Panc1 (cell line): Measurements from ENCODE around the gene APPL2. TPM values are rescaled to one million over a fixed set of nuclear protein-coding genes. Genes with fewer than 3 reads are reported as not detected.

Experiments
- ATAC-seq: fragments of 200-7000 bp; cut with Tn5 transposase; 2 replicates; pipeline ENCODE4 v1.9.1; 2020; ENCODE audit warnings: mild to moderate bottlenecking, moderate library complexity
- BruUV-seq: library from RNA; stranded (reverse); fragments of 400-500 nt; replicated peaks from 2 replicates; lab custom pipeline; 2021; lab: Mats Ljungman, UMichigan
- CTCF ChIA-PET: fragments of 300-600 bp; sonication (Branson Sonifier 250); formaldehyde crosslinking; loops from one replicate; lab custom pipeline; 2022; ENCODE audit warnings: antibody characterized with exemption; lab: Charles Lee
- POLR2A ChIA-PET: fragments of 300-600 bp; sonication (Branson Sonifier 250); formaldehyde crosslinking; loops from one replicate; lab custom pipeline; 2022; ENCODE audit warnings: antibody characterized with exemption; lab: Charles Lee
- DNase-seq: peaks from one replicate; pipeline ENCODE4 v3.0.0-alpha.2; 2010; ENCODE audit warnings: low read depth, low spot score
- H3K27ac ChIP-seq: 2 replicates; pipeline ENCODE4 v1.5.1; 2011; ENCODE audit warnings: mild to moderate bottlenecking, low read length, inconsistent platforms
- H3K27me3 ChIP-seq: fragments of 200-500 bp; sonication (Bioruptor generic); 2 replicates; pipeline ENCODE4 v1.6.0; 2014; ENCODE audit warnings: low read length, inconsistent platforms; ENCODE audit not compliant: control insufficient read depth, insufficient read depth
- H3K36me3 ChIP-seq: fragments of 200-500 bp; sonication (Bioruptor generic); 2 replicates; pipeline ENCODE4 v1.5.1; 2014; ENCODE audit warnings: inconsistent platforms, mild to moderate bottlenecking, low read length, moderate library complexity; ENCODE audit not compliant: control insufficient read depth, insufficient read depth
- H3K4me1 ChIP-seq: 2 replicates; pipeline ENCODE4 v1.5.1; 2011; ENCODE audit warnings: inconsistent platforms, mild to moderate bottlenecking, low read length, moderate library complexity; ENCODE audit not compliant: control insufficient read depth, insufficient read depth
- H3K4me3 ChIP-seq, 2 experiments: 2 replicates each; pipeline ENCODE4 v1.5.1; 2011 to 2012; ENCODE audit warnings: low read depth in 2 of 2, low read length in 2 of 2, mild to moderate bottlenecking in 2 of 2, inconsistent platforms in 1 of 2, moderate library complexity in 1 of 2
- H3K9me3 ChIP-seq: fragments of 200-500 bp; sonication (Bioruptor generic); 2 replicates; pipeline ENCODE4 v1.5.1; 2014; ENCODE audit warnings: low read depth, mild to moderate bottlenecking, inconsistent platforms, low read length, moderate library complexity; ENCODE audit not compliant: control insufficient read depth, insufficient read depth
- POLR2AphosphoS5 ChIP-seq: IDR thresholded peaks from 2 replicates; pipeline ENCODE4 v1.6.1; 2012; ENCODE audit warnings: mild to moderate bottlenecking, low read depth, low read length, moderate library complexity
- SIN3A ChIP-seq: IDR thresholded peaks from 2 replicates; pipeline ENCODE4 v1.6.1; 2012; ENCODE audit warnings: low read depth, mild to moderate bottlenecking, low read length, moderate library complexity, borderline replicate concordance; ENCODE audit not compliant: insufficient read depth
- TCF7L2 ChIP-seq: IDR thresholded peaks from 2 replicates; pipeline ENCODE4 v1.6.1; 2011; ENCODE audit warnings: mild to moderate bottlenecking, low read depth, low read length, inconsistent platforms
- in situ Hi-C: cut with HindIII; loops from 2 replicates; pipeline ENCODE4 v1.10.0; 2016; ENCODE audit warnings: low sequenced_read_pairs, low pct_unique_long_range_greater_than_20kb
- intact Hi-C: fragments of 100-400 bp; cut with micrococcal nuclease; formaldehyde crosslinking; loops from one replicate; pipeline ENCODE4 v1.10.0; 2022; ENCODE audit not compliant: unreplicated experiment
- total RNA-seq: library from RNA; stranded (reverse); gene quantifications from one replicate; pipeline ENCODE4 v1.2.1, GENCODE V29; 2021; ENCODE audit not compliant: unreplicated experiment
- TF ChIP-seq, protein P1 (sequence below), 2 experiments: IDR thresholded peaks; 2 replicates each; pipeline ENCODE4 v1.6.1; 2011 to 2012; ENCODE audit warnings: low read depth in 2 of 2, control low read depth in 1 of 2, low read length in 1 of 2, mild to moderate bottlenecking in 1 of 2, moderate library complexity in 1 of 2; ENCODE audit not compliant: insufficient read depth in 1 of 2
- TF ChIP-seq, protein P2 (sequence below): fragments of 450-650 bp; IDR thresholded peaks from 2 replicates; pipeline ENCODE4 v1.5.1; 2017; ENCODE audit warnings: mild to moderate bottlenecking

APPL2 gene
- total RNA-seq, 1 experiment from 2014 or later, result 21.2 TPM

DNA sequence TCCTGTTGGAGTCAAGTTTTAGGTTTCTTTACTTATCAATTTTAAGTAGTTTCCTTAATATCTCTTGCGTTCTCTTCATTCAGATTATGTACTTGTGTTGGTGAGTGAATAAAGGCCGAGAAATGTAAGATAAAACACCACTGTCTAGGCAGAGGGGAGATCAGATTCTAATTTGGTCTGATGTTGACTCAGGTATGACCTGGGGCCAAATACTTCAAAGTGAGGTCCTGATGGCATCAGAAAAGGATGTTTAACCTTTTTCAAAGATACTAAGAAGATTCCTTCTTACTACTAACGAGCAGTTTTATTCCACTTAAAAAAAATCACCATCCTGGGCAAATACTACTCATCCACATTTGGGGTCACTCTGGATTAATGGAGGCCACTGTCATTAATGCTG, 26.9 kb downstream of the APPL2 start:
- Histone ChIP-seq H3K27ac (no peak overlapping the region), H3K4me3 (no peak overlapping the region), H3K27me3 (no peaks in the 10 kb centered on the region), H3K4me1 (no peaks in the 10 kb centered on the region), H3K9me3 (no peaks in the 10 kb centered on the region), H3K36me3 (no peaks in the 10 kb centered on the region)
- in situ Hi-C loops, result no loop called here
- BruUV-seq, result no TSS peak
- intact Hi-C loops, result no loop called here
- DNase-seq (no peak), ATAC-seq (no peak)
- POLR2A ChIA-PET, result no interaction called here
- TF ChIP-seq POLR2AphosphoS5 (no peak), TCF7L2 (no peak), SIN3A (no peak)
- TF ChIP-seq, protein P1, sequence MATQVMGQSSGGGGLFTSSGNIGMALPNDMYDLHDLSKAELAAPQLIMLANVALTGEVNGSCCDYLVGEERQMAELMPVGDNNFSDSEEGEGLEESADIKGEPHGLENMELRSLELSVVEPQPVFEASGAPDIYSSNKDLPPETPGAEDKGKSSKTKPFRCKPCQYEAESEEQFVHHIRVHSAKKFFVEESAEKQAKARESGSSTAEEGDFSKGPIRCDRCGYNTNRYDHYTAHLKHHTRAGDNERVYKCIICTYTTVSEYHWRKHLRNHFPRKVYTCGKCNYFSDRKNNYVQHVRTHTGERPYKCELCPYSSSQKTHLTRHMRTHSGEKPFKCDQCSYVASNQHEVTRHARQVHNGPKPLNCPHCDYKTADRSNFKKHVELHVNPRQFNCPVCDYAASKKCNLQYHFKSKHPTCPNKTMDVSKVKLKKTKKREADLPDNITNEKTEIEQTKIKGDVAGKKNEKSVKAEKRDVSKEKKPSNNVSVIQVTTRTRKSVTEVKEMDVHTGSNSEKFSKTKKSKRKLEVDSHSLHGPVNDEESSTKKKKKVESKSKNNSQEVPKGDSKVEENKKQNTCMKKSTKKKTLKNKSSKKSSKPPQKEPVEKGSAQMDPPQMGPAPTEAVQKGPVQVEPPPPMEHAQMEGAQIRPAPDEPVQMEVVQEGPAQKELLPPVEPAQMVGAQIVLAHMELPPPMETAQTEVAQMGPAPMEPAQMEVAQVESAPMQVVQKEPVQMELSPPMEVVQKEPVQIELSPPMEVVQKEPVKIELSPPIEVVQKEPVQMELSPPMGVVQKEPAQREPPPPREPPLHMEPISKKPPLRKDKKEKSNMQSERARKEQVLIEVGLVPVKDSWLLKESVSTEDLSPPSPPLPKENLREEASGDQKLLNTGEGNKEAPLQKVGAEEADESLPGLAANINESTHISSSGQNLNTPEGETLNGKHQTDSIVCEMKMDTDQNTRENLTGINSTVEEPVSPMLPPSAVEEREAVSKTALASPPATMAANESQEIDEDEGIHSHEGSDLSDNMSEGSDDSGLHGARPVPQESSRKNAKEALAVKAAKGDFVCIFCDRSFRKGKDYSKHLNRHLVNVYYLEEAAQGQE (IDR thresholded peaks at IDR 0.05; ENCODE audit: insufficient read depth in 1 of 2, low read depth in 2 of 2, low read length in 1 of 2), result no peak
- TF ChIP-seq, protein P2, sequence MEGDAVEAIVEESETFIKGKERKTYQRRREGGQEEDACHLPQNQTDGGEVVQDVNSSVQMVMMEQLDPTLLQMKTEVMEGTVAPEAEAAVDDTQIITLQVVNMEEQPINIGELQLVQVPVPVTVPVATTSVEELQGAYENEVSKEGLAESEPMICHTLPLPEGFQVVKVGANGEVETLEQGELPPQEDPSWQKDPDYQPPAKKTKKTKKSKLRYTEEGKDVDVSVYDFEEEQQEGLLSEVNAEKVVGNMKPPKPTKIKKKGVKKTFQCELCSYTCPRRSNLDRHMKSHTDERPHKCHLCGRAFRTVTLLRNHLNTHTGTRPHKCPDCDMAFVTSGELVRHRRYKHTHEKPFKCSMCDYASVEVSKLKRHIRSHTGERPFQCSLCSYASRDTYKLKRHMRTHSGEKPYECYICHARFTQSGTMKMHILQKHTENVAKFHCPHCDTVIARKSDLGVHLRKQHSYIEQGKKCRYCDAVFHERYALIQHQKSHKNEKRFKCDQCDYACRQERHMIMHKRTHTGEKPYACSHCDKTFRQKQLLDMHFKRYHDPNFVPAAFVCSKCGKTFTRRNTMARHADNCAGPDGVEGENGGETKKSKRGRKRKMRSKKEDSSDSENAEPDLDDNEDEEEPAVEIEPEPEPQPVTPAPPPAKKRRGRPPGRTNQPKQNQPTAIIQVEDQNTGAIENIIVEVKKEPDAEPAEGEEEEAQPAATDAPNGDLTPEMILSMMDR, result no peak
- CTCF ChIA-PET, result no interaction called here

GRCh38 chr12:105206686-105207374, 29.1 kb downstream of the APPL2 start:
- no TSS peak for BruUV-seq
- DNase-seq, result no peak
- H3K4me3 ChIP-seq, result no peak overlapping the region
- no peaks in the 10 kb centered on the region for H3K27me3 ChIP-seq
- intact Hi-C loops (no loop called here), in situ Hi-C loops (no loop called here)
- ChIA-PET CTCF (no interaction called here), POLR2A (no interaction called here)
- TF ChIP-seq POLR2AphosphoS5 (no peak), TCF7L2 (no peak), SIN3A (no peak)
- TF ChIP-seq, protein P1 (IDR thresholded peaks at IDR 0.05; ENCODE audit: insufficient read depth in 1 of 2, low read depth in 2 of 2, low read length in 1 of 2), result no peak
- TF ChIP-seq, protein P2, result no peak
- no peaks in the 10 kb centered on the region for H3K4me1 ChIP-seq
- ATAC-seq, result no peak
- no peak overlapping the region for H3K27ac ChIP-seq
- H3K9me3 ChIP-seq, result no peaks in the 10 kb centered on the region
- H3K36me3 ChIP-seq, result no peaks in the 10 kb centered on the region
